HCT116 (cell line): ENCODE results near the gene FTO. TPM values are rescaled to one million over a fixed set of nuclear protein-coding genes. Genes with fewer than 3 reads are reported as not detected.

Experiments used
- ATAC-seq: fragments of 200-7000 bp; cut with Tn5 transposase; 2 replicates; pipeline ENCODE4 v1.9.1; 2020; ENCODE audit warnings: mild to moderate bottlenecking, moderate library complexity
- BruUV-seq: library from RNA; stranded (reverse); fragments of 400-500 nt; replicated peaks from 2 replicates; lab custom pipeline; 2021; lab: Mats Ljungman, UMichigan
- CTCF ChIA-PET: fragments of 300-600 bp; sonication (Branson Sonifier 250); formaldehyde crosslinking; loops from one replicate; lab custom pipeline; 2021; ENCODE audit warnings: antibody characterized with exemption; lab: Charles Lee
- POLR2A ChIA-PET: fragments of 300-600, 350-600 bp; sonication (Branson Sonifier 250); formaldehyde crosslinking; loops from one replicate; lab custom pipeline; 2021; ENCODE audit warnings: antibody characterized with exemption; lab: Charles Lee
- RAD21 ChIA-PET, 2 experiments: fragments of 300-600 bp; sonication (Branson Sonifier 250); formaldehyde crosslinking; loops; one replicate each; lab custom pipeline; 2023; ENCODE audit warnings: low total read pairs in 2 of 2; ENCODE audit not compliant: uncharacterized antibody in 2 of 2, unreplicated experiment in 2 of 2, low non-redundant PET in 1 of 2; lab: Charles Lee
- DNase-seq: peaks from one replicate; pipeline ENCODE4 v3.0.0-alpha.2; 2010; ENCODE audit warnings: low read depth, low spot score
- H2AFZ ChIP-seq: fragments of 200-600 bp; shearing (Covaris generic), sonication (generic); 2 replicates; pipeline ENCODE4 v1.6.1; 2017; ENCODE audit warnings: low read depth, mixed run types, mixed read lengths, antibody characterized with exemption, low read length; ENCODE audit not compliant: poor library complexity, severe bottlenecking
- H3K27ac ChIP-seq: 2 replicates; pipeline ENCODE4 v1.5.1; 2012; ENCODE audit warnings: low read depth, low read length
- H3K27me3 ChIP-seq: fragments of 200-600 bp; sonication (generic); 2 replicates; pipeline ENCODE4 v1.6.1; 2016; ENCODE audit warnings: mixed run types, low read length, mixed read lengths; ENCODE audit not compliant: insufficient read depth
- H3K36me3 ChIP-seq, 2 experiments: fragments of 200-500 bp in 1 of 2; fragments of 200-600 bp in 1 of 2; sonication (Bioruptor generic) in 1 of 2; sonication (generic) in 1 of 2; 2 replicates each; pipeline versions ENCODE4 v1.5.1 to v1.6.1; 2014 to 2016; ENCODE audit warnings: low read length in 2 of 2, inconsistent platforms in 1 of 2, mixed read lengths in 1 of 2, mixed run types in 1 of 2; ENCODE audit not compliant: insufficient read depth in 2 of 2, control insufficient read depth in 1 of 2
- H3K4me1 ChIP-seq, 2 experiments: fragments of 200-600 bp in 1 of 2; sonication (generic) in 1 of 2; 2 replicates each; pipeline versions ENCODE4 v1.5.1 to v1.6.1; 2012 to 2017; ENCODE audit warnings: low read length in 2 of 2, inconsistent platforms in 1 of 2, mild to moderate bottlenecking in 1 of 2, mixed read lengths in 1 of 2, mixed run types in 1 of 2, moderate library complexity in 1 of 2; ENCODE audit not compliant: insufficient read depth in 2 of 2, control insufficient read depth in 1 of 2
- H3K4me2 ChIP-seq: fragments of 200-600 bp; sonication (generic); 2 replicates; pipeline ENCODE4 v1.6.1; 2017; ENCODE audit warnings: mixed run types, low read length, mixed read lengths
- H3K4me3 ChIP-seq, 2 experiments: fragments of 200-600 bp in 1 of 2; sonication (generic) in 1 of 2; replicated peaks in 1 of 2; 2 replicates each; pipeline ENCODE4 v1.5.1; 2011 to 2016; ENCODE audit warnings: low read length in 2 of 2, control low read depth in 1 of 2, low read depth in 1 of 2, mild to moderate bottlenecking in 1 of 2, mixed read lengths in 1 of 2, mixed run types in 1 of 2
- H3K79me2 ChIP-seq: fragments of 200-600 bp; sonication (generic); 2 replicates; pipeline ENCODE4 v1.6.1; 2017; ENCODE audit warnings: mild to moderate bottlenecking, mixed run types, low read length, moderate library complexity, mixed read lengths; ENCODE audit not compliant: insufficient read depth
- H3K9ac ChIP-seq: fragments of 200-600 bp; sonication (generic); 2 replicates; pipeline ENCODE4 v1.6.1; 2016; ENCODE audit warnings: low read length, mixed read lengths
- H3K9me2 ChIP-seq: fragments of 200-600 bp; sonication (generic), shearing (Covaris generic); 2 replicates; pipeline ENCODE4 v1.6.1; 2017; ENCODE audit warnings: mixed run types, mild to moderate bottlenecking, moderate library complexity; ENCODE audit not compliant: insufficient read depth
- H3K9me3 ChIP-seq, 2 experiments: fragments of 200-500 bp in 1 of 2; fragments of 200-600 bp in 1 of 2; sonication (Bioruptor generic) in 1 of 2; sonication (generic) in 1 of 2; 2 replicates each; pipeline ENCODE4 v1.6.1; 2014 to 2017; ENCODE audit warnings: low read length in 2 of 2, mixed read lengths in 2 of 2, inconsistent platforms in 1 of 2, low read depth in 1 of 2, mild to moderate bottlenecking in 1 of 2, mixed run types in 1 of 2, moderate library complexity in 1 of 2; ENCODE audit not compliant: control insufficient read depth in 1 of 2, insufficient read depth in 1 of 2
- H4K20me1 ChIP-seq: fragments of 200-600 bp; sonication (generic), shearing (Covaris generic); 2 replicates; pipeline ENCODE4 v1.6.1; 2017; ENCODE audit warnings: mixed run types, mild to moderate bottlenecking, moderate library complexity; ENCODE audit not compliant: insufficient read depth
- ATF3 ChIP-seq: IDR thresholded peaks from 2 replicates; pipeline ENCODE4 v1.6.1; 2012
- CTCF ChIP-seq, 3 experiments: fragments of 200-600 bp in 1 of 3; sonication (generic) in 1 of 3; IDR thresholded peaks in 2 of 3; conservative IDR thresholded peaks in 1 of 3; 2 replicates each; pipeline ENCODE4 v1.5.1; 2012 to 2017; ENCODE audit warnings: low read depth in 2 of 3, low read length in 2 of 3, antibody characterized with exemption in 1 of 3, borderline replicate concordance in 1 of 3, control low read depth in 1 of 3, mild to moderate bottlenecking in 1 of 3, mixed read lengths in 1 of 3, mixed run types in 1 of 3, moderate library complexity in 1 of 3; ENCODE audit not compliant: insufficient read depth in 1 of 3
- ELF1 ChIP-seq: IDR thresholded peaks from 2 replicates; pipeline ENCODE4 v1.6.1; 2012; ENCODE audit warnings: low read depth, borderline replicate concordance
- EZH2 ChIP-seq: fragments of 200-600 bp; sonication (generic); IDR thresholded peaks from 2 replicates; pipeline ENCODE4 v1.6.1; 2017; ENCODE audit warnings: antibody characterized with exemption, mixed run types
- JUND ChIP-seq: IDR thresholded peaks from 2 replicates; pipeline ENCODE4 v1.6.1; 2012
- POLR2AphosphoS5 ChIP-seq: IDR thresholded peaks from 2 replicates; pipeline ENCODE4 v1.6.1; 2011; ENCODE audit warnings: mild to moderate bottlenecking, low read depth, low read length, moderate library complexity
- RAD21 ChIP-seq: IDR thresholded peaks from 2 replicates; pipeline ENCODE4 v1.6.1; 2012; ENCODE audit warnings: low read depth, mild to moderate bottlenecking
- SIN3A ChIP-seq: IDR thresholded peaks from 2 replicates; pipeline ENCODE4 v1.6.1; 2012; ENCODE audit warnings: low read depth
- SP1 ChIP-seq: IDR thresholded peaks from 2 replicates; pipeline ENCODE4 v1.6.1; 2012; ENCODE audit warnings: low read depth
- YY1 ChIP-seq: IDR thresholded peaks from 2 replicates; pipeline ENCODE4 v1.6.1; 2011; ENCODE audit warnings: low read length, low read depth, moderate library complexity, mild to moderate bottlenecking; ENCODE audit not compliant: insufficient replicate concordance; ENCODE audit errors: extremely low read depth
- ZFX ChIP-seq: fragments of 450-650 bp; IDR thresholded peaks from 2 replicates; pipeline ENCODE4 v1.6.1; 2017
- ZNF274 ChIP-seq: fragments of 200-500 bp; sonication (Bioruptor generic); IDR thresholded peaks from 2 replicates; pipeline ENCODE4 v1.6.1; 2014; ENCODE audit warnings: mild to moderate bottlenecking, low read depth, low read length, inconsistent platforms
- intact Hi-C: fragments of 100-400 bp; cut with micrococcal nuclease; formaldehyde crosslinking; loops from 2 replicates; pipeline ENCODE4 v1.10.0; 2022
- total RNA-seq: library from RNA; stranded (reverse); gene quantifications from one replicate; pipeline ENCODE4 v1.2.1, GENCODE V29; 2021; ENCODE audit not compliant: unreplicated experiment

FTO gene
- total RNA-seq, 1 experiment from 2014 or later, result 55.2 TPM

- H3K4me3 ChIP-seq, result no peak overlapping the region
These were observed 351.2 kb downstream of the FTO start for GRCh38 chr16:54055191-54055590.

More at GRCh38 chr16:54055191-54055590, 351.2 kb downstream of the FTO start:
- Histone ChIP-seq H3K36me3 (no peaks in the 10 kb centered on the region), H3K9me2 (no peaks in the 10 kb centered on the region), H4K20me1 (no peaks in the 10 kb centered on the region), H3K9me3 (no peaks in the 10 kb centered on the region), H3K9ac (no peak overlapping the region), H3K79me2 (no peaks in the 10 kb centered on the region), H2AFZ (no peak overlapping the region), H3K4me1 (no peaks in the 10 kb centered on the region), H3K27me3 (no peaks in the 10 kb centered on the region), H3K27ac (no peak overlapping the region), H3K4me2 (no peak overlapping the region)
- ChIA-PET RAD21 (no interaction called here), CTCF (no interaction called here), POLR2A (no interaction called here)
- ATAC-seq (no peak), DNase-seq (no peak)
- TF ChIP-seq SP1 (no peak), ZNF274 (no peak), RAD21 (no peak), JUND (no peak), EZH2 (no peak), SIN3A (no peak), CTCF (IDR thresholded peaks at IDR 0.05 in 2 of 3, conservative IDR thresholded peaks at IDR 0.05 in 1 of 3; ENCODE audit: borderline replicate concordance in 1 of 3, insufficient read depth in 1 of 3, low read depth in 2 of 3, low read length in 2 of 3) (no peak), ZFX (no peak), ELF1 (no peak), YY1 (no peak), ATF3 (no peak), POLR2AphosphoS5 (no peak)
- BruUV-seq, result no TSS peak
- intact Hi-C loops, result no loop called here
